Tibial nerve (tissue), 4 donors: ENCODE measurements around the gene PIEZO2. TPM values are rescaled to one million over a fixed set of nuclear protein-coding genes. Genes with fewer than 3 reads are reported as not detected.

ENCODE experiments used
- DNase-seq, 2 donors: peaks; one replicate each; pipeline ENCODE4 v3.0.0-alpha.2; 2019; ENCODE audit warnings: low spot score in 2 of 2
- H3K27ac ChIP-seq, 4 donors: fragments of 200-600 bp; sonication (generic) in 3 of 4; one replicate each; pipeline ENCODE4 v1.5.1; 2017 to 2019; ENCODE audit warnings: mild to moderate bottlenecking in 1 of 4
- H3K27me3 ChIP-seq, 2 donors: fragments of 200-600 bp; sonication (generic) in 1 of 2; one replicate each; pipeline versions ENCODE4 v1.5.1 to v1.6.0; 2017 to 2019
- H3K36me3 ChIP-seq, 3 donors: fragments of 200-600 bp; sonication (generic); one replicate each; pipeline ENCODE4 v1.5.1; 2018 to 2019
- H3K4me1 ChIP-seq, 4 donors: fragments of 200-600 bp; sonication (generic) in 3 of 4; one replicate each; pipeline ENCODE4 v1.5.1; 2017 to 2019
- H3K4me3 ChIP-seq, 4 donors: fragments of 200-600 bp; sonication (generic) in 3 of 4; one replicate each; pipeline ENCODE4 v1.5.1; 2017 to 2019; ENCODE audit warnings: mild to moderate bottlenecking in 1 of 4, moderate library complexity in 1 of 4
- H3K9me3 ChIP-seq, 4 donors: fragments of 200-600 bp; sonication (generic) in 3 of 4; one replicate each; pipeline ENCODE4 v1.5.1; 2017 to 2019
- CTCF ChIP-seq, 5 experiments: fragments of 200-600 bp in 3 of 5; fragments of 450-650 bp in 2 of 5; sonication (generic) in 3 of 5; IDR thresholded peaks; one replicate each; pipeline ENCODE4 v1.5.1; 2016 to 2019; ENCODE audit warnings: antibody characterized with exemption in 5 of 5, mild to moderate bottlenecking in 3 of 5, moderate library complexity in 2 of 5
- EP300 ChIP-seq, 2 donors: sonication (generic); formaldehyde crosslinking; IDR thresholded peaks; one replicate each; pipeline ENCODE4 v1.6.1; 2017; ENCODE audit warnings: antibody characterized with exemption in 2 of 2, mild to moderate bottlenecking in 1 of 2
- POLR2A ChIP-seq, 2 donors: fragments of 450-650 bp; IDR thresholded peaks; one replicate each; pipeline ENCODE4 v1.6.1; 2017; ENCODE audit warnings: antibody characterized with exemption in 2 of 2, mild to moderate bottlenecking in 2 of 2, moderate library complexity in 2 of 2
- WGBS, 2 donors: methylation state at CpG; one replicate each; pipeline ENCODE4 v1.1.5; 2018; 5-methylcytosine and 5-hydroxymethylcytosine counted together
- total RNA-seq, 4 donors: library from RNA; depleted of rRNA; stranded (reverse); fragments of >200 nt; gene quantifications; one replicate each; pipeline ENCODE4 v1.1.0, GENCODE V29; 2016

The PIEZO2 gene
- total RNA-seq, 4 donors from 2014 or later, result 17.0 to 27.7 (median 22.3) TPM

- 95 to 100% methylated on average over 3 of the region's 3 CpGs for WGBS, 2 donors
- Histone ChIP-seq H3K27me3 (no peaks in the 10 kb centered on the region), H3K9me3 (no peaks in the 10 kb centered on the region), H3K4me1 (no peaks in the 10 kb centered on the region), H3K27ac (no peak overlapping the region), H3K4me3 (no peak overlapping the region), H3K36me3 (peaks cover 0 to 3% (median 0%) of the 10 kb centered on the region in 3 donors)
- TF ChIP-seq CTCF (IDR thresholded peaks at IDR 0.05), result no peak
- TF ChIP-seq POLR2A (IDR thresholded peaks at IDR 0.05), result no peak
- no peak for TF ChIP-seq EP300 (IDR thresholded peaks at IDR 0.05)
- no peak for DNase-seq
These were observed 343.7 kb downstream of the PIEZO2 start for GRCh38 chr18:10805587-10806118.

- H3K9me3 ChIP-seq, result no peaks in the 10 kb centered on the region
- 75 to 83% methylated on average over 9 of the region's 9 CpGs for WGBS, 2 donors
These were observed 345.2 kb downstream of the PIEZO2 start for GRCh38 chr18:10804126-10804525.

GRCh38 chr18:10798727-10799550, 350.4 kb downstream of the PIEZO2 start:
- Histone ChIP-seq H3K4me3 (no peak overlapping the region), H3K36me3 (no peaks in the 10 kb centered on the region), H3K4me1 (peaks cover 0 to 5% (median 0%) of the 10 kb centered on the region in 4 donors), H3K27me3 (no peaks in the 10 kb centered on the region), H3K27ac (no peak overlapping the region), H3K9me3 (no peaks in the 10 kb centered on the region)
- 49 to 54% methylated on average over 7 of the region's 7 CpGs for WGBS, 2 donors
- TF ChIP-seq EP300 (IDR thresholded peaks at IDR 0.05) (no peak), CTCF (IDR thresholded peaks at IDR 0.05) (no peak), POLR2A (IDR thresholded peaks at IDR 0.05) (no peak)
- DNase-seq, result no peak

More at GRCh38 chr18:10804126-10804525, 345.2 kb downstream of the PIEZO2 start:
- Histone ChIP-seq H3K36me3 (peaks cover 0 to 3% (median 0%) of the 10 kb centered on the region in 3 donors), H3K4me3 (no peak overlapping the region), H3K4me1 (peaks cover 0 to 1% (median 0%) of the 10 kb centered on the region in 4 donors), H3K27me3 (no peaks in the 10 kb centered on the region), H3K27ac (no peak overlapping the region)
- no peak for DNase-seq
- TF ChIP-seq CTCF (IDR thresholded peaks at IDR 0.05), result no peak
- TF ChIP-seq EP300 (IDR thresholded peaks at IDR 0.05), result no peak
- TF ChIP-seq POLR2A (IDR thresholded peaks at IDR 0.05), result no peak

- Histone ChIP-seq H3K36me3 (no peaks in the 10 kb centered on the region), H3K4me1 (peaks cover 0 to 5% (median 0%) of the 10 kb centered on the region in 4 donors), H3K27ac (no peak overlapping the region), H3K9me3 (no peaks in the 10 kb centered on the region), H3K4me3 (no peak overlapping the region), H3K27me3 (no peaks in the 10 kb centered on the region)
- no peak for DNase-seq
- 71 to 78% methylated on average over 1 of the region's 1 CpG for WGBS, 2 donors
- TF ChIP-seq EP300 (IDR thresholded peaks at IDR 0.05), result no peak
- no peak for TF ChIP-seq CTCF (IDR thresholded peaks at IDR 0.05)
- TF ChIP-seq POLR2A (IDR thresholded peaks at IDR 0.05), result no peak
These were observed 351.5 kb downstream of the PIEZO2 start for GRCh38 chr18:10797896-10798295.

GRCh38 chr18:10794771-10795170, 354.6 kb downstream of the PIEZO2 start:
- Histone ChIP-seq H3K27me3 (no peaks in the 10 kb centered on the region), H3K4me1 (peaks cover 0 to 5% (median 0%) of the 10 kb centered on the region in 4 donors), H3K27ac (no peak overlapping the region), H3K4me3 (no peak overlapping the region), H3K36me3 (no peaks in the 10 kb centered on the region), H3K9me3 (no peaks in the 10 kb centered on the region)
- TF ChIP-seq EP300 (IDR thresholded peaks at IDR 0.05), result no peak
- TF ChIP-seq POLR2A (IDR thresholded peaks at IDR 0.05), result no peak
- no peak for TF ChIP-seq CTCF (IDR thresholded peaks at IDR 0.05)
- DNase-seq, result no peak
- 69 to 70% methylated on average over 7 of the region's 7 CpGs for WGBS, 2 donors
